Measurements from ENCODE around the gene BEST2.
A peak's percentile ranks its signal among the peaks of the same experiment; 100 is the strongest.

BEST2 gene

DNA sequence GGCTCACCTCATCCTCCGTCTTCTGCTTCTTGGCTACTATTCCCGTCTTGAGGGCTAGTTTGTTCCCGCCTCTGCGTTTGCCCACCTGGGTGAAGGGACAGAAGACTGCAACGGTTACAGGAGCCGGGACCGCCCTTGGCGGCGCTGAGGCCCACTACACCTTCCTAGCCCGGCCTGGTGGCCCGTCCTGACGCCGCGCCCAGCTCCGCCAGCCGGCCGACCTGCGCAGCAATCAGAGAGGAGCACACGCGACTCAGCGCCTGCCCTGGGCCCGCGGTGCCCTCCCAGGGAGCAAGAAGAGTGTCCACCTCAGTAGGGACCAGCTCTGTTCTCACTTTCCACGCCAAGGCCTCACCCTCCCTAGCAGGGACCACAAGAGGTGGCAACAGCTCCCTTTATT lies 20.3 kb upstream of the BEST2 start:
- no peak for DNase-seq

- DNase-seq, result peak; percentile 91
These were observed 18.0 kb upstream of the BEST2 start for GRCh38 chr19:12733369-12734214.

DNA sequence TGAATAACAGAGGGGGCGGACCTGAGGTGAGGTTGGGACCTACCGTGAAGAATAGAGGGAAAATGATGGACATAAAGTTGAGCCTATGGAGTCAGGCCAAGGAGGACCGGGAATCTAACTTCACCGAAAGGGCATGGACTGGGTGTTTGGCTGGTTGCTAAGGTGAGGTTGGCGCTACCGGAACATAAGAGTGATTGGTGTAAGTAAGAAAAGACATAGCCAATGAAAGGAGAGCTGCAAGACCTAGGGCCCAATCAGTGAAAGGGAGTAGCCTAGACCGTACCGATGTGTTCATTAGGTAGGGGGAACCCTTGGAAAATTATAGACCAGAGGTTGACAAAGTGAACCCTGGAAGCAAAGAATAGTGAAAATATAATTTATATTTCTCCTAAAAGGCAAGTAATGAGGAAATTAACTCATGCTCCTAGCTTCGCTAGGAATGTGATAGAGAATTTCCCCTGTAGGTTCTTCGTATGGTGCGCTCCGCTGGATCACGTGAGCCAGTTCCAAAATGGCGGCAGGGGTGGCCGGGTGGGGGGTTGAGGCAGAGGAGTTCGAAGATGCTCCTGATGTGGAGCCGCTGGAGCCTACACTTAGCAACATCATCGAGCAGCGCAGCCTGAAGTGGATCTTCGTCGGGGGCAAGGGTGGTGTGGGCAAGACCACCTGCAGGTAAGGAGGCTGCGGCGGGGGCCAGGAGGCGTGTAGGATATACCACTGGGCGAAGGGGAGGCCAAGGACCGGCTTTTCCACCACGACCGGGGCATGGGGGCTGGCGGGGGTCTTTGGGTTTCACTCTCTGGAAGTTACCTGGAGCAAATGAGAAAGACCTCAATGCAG lies 14.4 kb upstream of the BEST2 start, which contains the start of gene GET3:
GET3 (plus strand) TSS at position 503 of the 840 bp plus-strand sequence; CDS start at position 512, 9 bp downstream.
- DNase-seq, result peak; percentile 99

- peak; percentile 29 for DNase-seq
These were observed 13.7 kb upstream of the BEST2 start for GRCh38 chr19:12737835-12738351.

DNA sequence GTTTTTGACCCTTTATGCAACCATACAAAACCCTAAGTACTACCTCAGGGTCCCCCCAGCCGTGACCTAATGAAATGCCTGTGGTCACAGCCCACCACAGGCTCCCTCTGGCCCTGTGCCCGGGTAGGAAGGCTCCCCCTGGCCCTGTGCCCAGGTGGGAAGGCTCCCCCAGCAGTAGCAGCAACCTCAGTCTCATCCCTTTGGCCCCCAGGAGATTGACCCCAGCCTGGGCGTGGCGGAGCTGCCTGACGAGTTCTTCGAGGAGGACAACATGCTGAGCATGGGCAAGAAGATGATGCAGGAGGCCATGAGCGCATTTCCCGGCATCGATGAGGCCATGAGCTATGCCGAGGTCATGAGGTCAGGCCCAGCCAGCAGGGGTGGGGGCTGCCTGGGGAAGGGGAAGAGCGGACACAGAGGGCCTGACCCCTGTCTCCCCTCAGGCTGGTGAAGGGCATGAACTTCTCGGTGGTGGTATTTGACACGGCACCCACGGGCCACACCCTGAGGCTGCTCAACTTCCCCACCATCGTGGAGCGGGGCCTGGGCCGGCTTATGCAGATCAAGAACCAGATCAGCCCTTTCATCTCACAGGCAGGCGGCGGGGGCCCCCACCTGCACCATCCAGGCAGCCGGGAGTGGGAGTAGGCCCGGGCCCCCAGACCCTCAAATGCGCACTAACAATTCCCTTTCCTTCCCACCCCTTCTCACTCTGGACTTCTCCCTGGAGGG lies 6.3 kb upstream of the BEST2 start:
- DNase-seq, result no peak

DNA sequence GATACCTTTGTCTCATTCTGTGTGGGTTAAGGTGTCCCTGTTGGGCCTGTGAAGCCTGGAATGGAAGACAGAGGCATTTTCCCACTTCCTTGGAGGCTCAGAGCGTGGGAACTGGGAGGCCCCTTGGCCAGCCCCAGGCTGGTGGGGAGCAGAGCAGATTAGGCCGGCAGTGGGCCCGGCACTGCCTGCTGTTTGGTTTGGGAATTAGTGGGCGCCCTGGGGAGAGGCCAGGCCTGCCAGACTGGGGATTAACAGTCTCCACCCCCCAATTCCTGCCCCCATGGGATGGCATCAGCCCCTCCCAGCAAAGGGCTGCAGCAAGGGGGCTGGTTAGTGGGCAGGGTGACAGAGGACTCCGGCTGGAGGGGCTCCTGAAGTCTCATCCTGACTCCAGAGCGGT lies 3.1 kb upstream of the BEST2 start:
- no peak for DNase-seq

DNA sequence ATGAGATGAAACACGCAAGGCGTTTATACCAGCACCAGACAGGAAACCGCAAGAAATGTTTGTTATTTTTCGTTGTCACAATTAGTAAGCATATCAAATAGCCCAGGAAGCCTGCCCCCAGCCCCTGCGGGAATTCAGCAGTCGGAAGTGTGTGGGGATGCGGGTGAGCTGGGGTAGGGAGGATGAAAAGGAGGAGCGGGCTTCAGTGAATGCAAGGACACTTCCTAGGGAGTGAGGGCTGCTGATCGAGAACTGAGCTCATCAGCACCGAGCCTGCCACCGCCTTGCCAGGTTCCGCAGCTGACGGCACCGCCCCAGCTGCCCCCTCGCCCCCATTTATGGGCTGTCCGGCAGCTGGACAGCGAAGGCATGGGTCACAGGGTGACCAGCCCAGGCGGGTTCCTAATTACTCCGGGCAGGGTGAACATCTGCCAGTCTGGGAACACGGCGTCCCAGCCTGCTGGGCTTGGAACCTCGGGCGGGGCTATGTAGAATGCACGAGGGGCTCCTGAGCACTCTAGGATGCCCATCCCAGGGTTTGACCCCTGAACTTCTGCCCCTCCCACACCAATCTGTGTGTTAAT lies 1.6 kb upstream of the BEST2 start:
- DNase-seq, result no peak

DNA sequence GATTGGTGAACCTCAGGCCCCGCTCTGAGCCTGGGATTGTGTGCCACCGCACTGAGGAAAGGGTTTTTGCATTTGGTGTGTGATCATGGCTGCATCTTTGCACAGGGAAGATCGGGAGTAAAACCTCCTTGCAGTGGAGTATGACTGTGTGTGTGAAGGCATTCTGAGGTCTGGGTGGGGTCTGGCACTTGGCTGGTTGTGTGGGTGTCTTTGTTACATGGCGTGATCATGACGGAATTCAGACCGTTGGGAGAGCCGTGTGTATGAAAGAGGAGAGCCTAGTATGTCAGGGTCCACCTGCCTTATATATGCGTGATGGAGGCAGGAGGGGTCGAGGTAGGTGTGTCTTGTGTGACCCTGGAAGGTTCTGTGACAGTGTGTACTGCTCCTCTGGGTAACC lies 740 bp upstream of the BEST2 start:
- no peak for DNase-seq

- no peak for DNase-seq
These were observed 628 bp downstream of the BEST2 start for GRCh38 chr19:12752056-12752781.

DNA sequence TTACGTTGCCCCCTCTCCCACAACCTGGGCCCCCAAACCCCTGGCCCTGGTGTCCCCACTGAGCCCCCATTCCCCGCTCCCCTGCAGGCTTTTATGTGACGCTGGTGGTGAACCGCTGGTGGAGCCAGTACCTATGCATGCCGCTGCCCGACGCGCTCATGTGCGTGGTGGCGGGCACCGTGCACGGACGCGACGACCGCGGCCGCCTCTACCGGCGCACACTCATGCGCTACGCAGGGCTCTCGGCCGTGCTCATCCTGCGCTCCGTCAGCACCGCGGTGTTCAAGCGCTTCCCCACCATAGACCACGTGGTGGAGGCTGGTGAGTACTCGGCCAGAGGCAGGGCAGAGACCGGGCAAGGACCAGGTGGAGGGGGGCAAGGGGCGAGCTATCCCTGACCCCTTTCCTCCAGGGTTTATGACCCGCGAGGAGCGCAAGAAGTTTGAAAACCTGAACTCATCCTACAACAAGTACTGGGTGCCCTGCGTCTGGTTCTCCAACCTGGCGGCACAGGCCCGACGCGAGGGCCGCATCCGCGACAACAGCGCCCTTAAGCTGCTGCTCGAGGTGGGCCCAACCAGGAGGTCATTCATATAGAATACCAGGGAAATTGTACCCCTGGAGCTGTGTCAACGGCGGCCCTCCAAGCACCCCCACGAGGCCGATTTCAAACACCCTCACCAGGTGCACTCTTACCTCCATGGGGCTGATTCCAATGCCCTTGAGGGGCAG lies 3.0 kb downstream of the BEST2 start:
- no peak for DNase-seq

DNA sequence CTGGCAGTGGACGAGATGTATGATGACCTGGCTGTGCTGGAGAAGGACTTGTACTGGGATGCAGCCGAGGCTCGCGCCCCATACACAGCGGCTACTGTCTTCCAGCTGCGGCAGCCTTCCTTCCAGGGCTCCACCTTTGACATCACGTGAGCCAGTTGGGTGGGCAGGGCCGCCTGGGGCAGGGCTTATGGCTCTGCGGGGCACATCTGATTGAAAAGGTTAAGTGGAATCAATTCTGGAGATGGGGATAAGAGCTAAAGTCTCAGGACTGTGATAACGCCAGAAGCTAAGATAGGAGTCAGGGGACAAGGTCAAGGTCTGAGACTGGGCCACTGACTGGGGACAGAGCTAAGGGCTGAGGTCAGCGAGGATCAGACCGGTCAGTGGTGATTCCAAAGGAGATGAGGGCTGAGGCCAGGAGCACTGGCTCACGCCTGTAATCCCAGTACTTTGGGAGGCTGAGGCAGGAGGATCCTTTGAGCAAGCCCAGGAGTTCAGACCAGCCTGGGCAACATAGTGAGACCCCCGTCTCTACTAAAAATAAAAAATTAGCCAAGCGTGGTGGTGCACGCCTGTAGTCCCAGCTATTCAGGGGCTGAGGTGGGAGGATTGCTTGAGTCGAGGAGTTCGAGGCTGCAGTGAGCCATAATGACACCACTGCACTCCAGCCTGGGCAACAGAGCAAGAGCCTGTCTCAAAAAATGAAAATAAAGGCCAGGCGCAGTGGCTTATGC lies 4.7 kb downstream of the BEST2 start:
- no peak for DNase-seq

DNA sequence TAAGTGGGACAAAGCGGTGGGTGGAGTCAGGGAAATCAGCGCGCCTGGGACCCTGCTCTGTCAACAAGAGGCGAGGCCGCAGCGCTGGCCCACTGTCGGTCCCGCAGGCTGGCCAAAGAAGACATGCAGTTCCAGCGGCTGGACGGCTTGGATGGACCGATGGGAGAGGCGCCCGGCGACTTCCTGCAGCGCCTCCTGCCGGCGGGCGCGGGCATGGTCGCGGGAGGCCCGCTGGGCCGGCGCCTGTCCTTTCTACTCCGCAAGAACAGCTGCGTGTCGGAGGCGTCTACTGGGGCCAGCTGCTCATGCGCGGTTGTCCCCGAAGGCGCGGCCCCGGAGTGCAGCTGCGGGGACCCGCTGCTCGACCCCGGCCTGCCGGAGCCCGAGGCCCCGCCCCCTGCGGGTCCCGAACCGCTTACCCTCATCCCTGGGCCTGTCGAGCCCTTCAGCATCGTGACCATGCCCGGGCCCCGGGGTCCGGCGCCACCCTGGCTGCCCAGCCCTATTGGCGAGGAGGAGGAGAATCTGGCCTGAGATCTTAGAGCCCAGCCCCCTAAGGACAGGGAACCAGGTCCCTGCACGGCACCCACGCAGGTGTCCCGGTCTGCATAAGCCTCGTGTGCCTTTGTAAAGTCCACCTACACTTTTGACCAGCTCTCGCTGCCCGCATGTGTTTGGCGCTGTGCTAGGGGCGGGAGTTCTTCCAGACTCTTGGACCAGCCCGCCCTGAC lies 6.1 kb downstream of the BEST2 start:
- peak; percentile 73 for DNase-seq

DNA sequence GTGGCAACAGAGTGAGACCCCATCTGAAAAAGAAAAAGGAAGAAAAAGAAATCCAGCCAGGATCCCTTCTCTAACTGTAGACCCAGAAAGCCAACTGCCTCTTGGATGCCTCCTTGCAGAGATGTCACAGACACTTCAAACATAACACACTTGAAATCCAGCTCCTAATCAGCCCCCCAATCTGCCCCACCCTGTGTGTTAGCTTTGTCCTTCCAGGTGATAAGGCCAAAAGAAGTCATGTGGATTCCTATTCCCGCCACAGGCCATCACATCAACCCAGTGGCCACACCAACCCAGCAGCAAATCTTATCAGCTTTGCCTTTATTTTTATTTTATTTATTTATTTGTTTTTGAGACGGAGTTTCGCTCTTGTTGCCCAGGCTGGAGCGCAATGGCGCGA lies 8.1 kb downstream of the BEST2 start:
- no peak for DNase-seq

- DNase-seq, result no peak
These were observed 11.5 kb downstream of the BEST2 start for GRCh38 chr19:12763100-12763499.

DNA sequence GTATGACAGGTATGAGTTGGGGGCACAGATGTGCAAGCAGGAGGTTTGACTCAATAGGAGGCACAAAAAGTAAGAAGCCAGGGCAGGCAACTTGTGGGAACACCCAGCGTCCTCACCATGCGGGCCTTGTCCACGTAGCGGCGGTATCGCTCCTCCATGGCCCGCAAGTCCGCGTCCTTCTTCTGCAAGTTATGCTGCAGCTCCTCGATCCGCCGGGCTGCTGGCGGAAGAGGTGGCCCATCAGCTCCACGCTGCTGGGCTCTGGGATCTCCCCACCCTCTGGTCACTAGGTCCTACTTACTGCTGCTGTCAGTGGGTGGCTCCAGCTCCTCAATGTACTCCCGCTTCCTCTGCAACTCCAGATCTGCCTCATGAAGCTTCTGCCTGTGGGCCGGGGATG lies 13.1 kb downstream of the BEST2 start:
- no peak for DNase-seq

DNA sequence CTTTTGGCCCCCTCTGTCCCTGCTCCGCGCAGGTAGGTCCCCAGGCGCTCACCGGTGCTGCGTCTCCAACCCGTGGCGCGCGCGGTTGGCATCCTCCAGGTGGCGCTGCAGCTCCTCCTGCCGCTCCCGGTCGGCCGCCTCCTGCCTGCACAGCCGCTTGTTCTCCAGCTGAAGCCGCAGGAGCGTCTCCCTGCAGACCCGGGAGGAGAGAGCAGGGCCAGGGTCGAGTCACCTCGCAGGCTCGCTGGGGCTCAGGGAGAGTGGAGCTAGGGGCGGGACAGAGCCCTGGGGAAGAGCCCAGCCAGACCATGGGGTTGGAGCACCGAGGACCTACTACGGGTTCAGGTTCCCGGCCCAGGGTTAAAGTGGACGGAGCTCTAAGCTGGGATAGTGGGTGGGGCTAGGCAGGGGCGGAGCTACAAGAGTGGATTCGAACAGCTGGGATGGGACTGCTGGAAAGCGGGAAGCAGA lies 14.5 kb downstream of the BEST2 start:
- DNase-seq, result no peak

DNA sequence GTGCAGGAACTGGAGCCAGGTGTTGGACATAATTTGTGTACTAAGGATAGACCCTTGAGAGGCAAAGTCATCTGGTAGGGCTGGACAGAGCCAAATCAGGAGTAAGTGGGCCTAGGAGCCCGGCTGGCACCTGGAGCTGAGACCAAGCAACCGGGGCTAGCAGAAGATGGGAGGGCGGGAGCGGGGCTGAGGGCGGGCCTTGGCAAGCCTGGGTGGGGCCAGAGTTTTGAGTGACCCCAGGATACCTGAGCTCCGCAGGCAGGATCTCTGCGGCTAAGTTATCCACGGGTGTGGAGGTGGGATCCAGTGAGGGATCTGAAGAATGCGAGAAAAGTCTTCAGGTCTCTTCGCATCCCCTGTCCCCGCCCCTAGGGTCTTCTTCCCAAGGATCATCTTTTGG lies 15.6 kb downstream of the BEST2 start:
- DNase-seq, result no peak

GRCh38 chr19:12767666-12768065 lies 16.1 kb downstream of the BEST2 start:
- no peak for DNase-seq

DNA sequence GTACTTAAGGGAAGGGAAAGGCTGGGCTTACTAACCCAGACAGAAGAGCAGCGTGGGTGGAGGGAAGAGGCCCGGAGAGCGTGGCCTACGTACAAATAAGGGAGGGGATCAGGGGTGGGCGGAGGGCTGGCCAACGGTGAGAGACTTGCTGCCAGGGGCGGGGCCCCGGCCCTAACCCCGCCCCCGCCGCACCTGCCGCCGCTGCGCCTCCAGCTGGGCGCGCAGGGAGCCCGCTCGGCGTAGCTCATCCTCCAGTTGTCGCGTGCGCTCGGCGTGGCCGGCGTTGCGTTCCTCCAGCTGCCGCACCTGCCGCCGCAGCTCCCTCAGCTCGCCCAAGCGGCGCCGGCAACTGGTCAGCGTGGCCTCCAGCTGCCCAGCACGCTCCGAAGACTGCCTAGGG lies 18.1 kb downstream of the BEST2 start:
- peak; percentile 47 for DNase-seq

GRCh38 chr19:12770922-12771321 lies 19.3 kb downstream of the BEST2 start:
- DNase-seq, result no peak
